Endothelial cell of umbilical vein (primary cell): ENCODE measurements around the gene TOP1. TPM values are rescaled to one million over a fixed set of nuclear protein-coding genes. Genes with fewer than 3 reads are reported as not detected.

Source experiments
- BruUV-seq: library from RNA; stranded (reverse); fragments of 400-500 nt; replicated peaks from 2 replicates; lab custom pipeline; 2021; lab: Mats Ljungman, UMichigan
- CTCF ChIA-PET: fragments of 300-600, 350-600 bp; sonication (Branson Sonifier 250); formaldehyde crosslinking; loops from one replicate; lab custom pipeline; 2021; ENCODE audit warnings: antibody characterized with exemption, inconsistent platforms; lab: Charles Lee
- POLR2A ChIA-PET: fragments of 300-600, 350-600 bp; sonication (Branson Sonifier 250); formaldehyde crosslinking; loops from one replicate; lab custom pipeline; 2021; ENCODE audit warnings: antibody characterized with exemption, inconsistent platforms; lab: Charles Lee
- DNase-seq: peaks from one replicate; pipeline ENCODE4 v3.0.0-alpha.2; 2011; ENCODE audit warnings: low read depth, low spot score
- FAIRE-seq: peaks from 2 replicates; lab custom pipeline; 2011; peaks lifted over from hg19 to GRCh38; lab: Jason Lieb, UNC
- H2AFZ ChIP-seq: 2 replicates; pipeline ENCODE4 v1.6.0; 2012; ENCODE audit warnings: low read depth, low read length, control low read depth, inconsistent platforms
- H3K27ac ChIP-seq: 2 replicates; pipeline ENCODE4 v1.5.1; 2011; ENCODE audit warnings: low read depth, mild to moderate bottlenecking, control low read depth, low read length, moderate library complexity; ENCODE audit not compliant: insufficient read depth
- H3K27me3 ChIP-seq, 2 experiments: 2 replicates each; pipeline versions ENCODE4 v1.6.0 to v1.6.1; 2011; ENCODE audit warnings: low read length in 2 of 2, mixed read lengths in 1 of 2; ENCODE audit not compliant: control insufficient read depth in 2 of 2, insufficient read depth in 2 of 2
- H3K36me3 ChIP-seq, 2 experiments: 2 replicates in 1 of 2; 3 replicates in 1 of 2; pipeline ENCODE4 v1.5.1; 2011; ENCODE audit warnings: low read length in 2 of 2, mild to moderate bottlenecking in 1 of 2, moderate library complexity in 1 of 2; ENCODE audit not compliant: control insufficient read depth in 2 of 2, insufficient read depth in 2 of 2; ENCODE audit errors: extremely low read depth in 1 of 2
- H3K4me1 ChIP-seq: 3 replicates; pipeline ENCODE4 v1.5.1; 2011; ENCODE audit warnings: mild to moderate bottlenecking, low read length; ENCODE audit not compliant: control insufficient read depth, insufficient read depth; ENCODE audit errors: extremely low read depth
- H3K4me2 ChIP-seq: 2 replicates; pipeline ENCODE4 v1.6.1; 2011; ENCODE audit warnings: low read length, control low read depth, mixed read lengths; ENCODE audit not compliant: insufficient read depth
- H3K4me3 ChIP-seq, 3 experiments: fragments of 200-600 bp in 1 of 3; sonication (generic), shearing (Covaris generic) in 1 of 3; replicated peaks in 1 of 3; 2 replicates each; pipeline ENCODE4 v1.5.1; 2011 to 2016; ENCODE audit warnings: control low read depth in 3 of 3, low read length in 3 of 3, mild to moderate bottlenecking in 2 of 3, inconsistent platforms in 1 of 3, low read depth in 1 of 3, moderate library complexity in 1 of 3; ENCODE audit not compliant: insufficient read depth in 1 of 3
- H3K79me2 ChIP-seq: 2 replicates; pipeline ENCODE4 v1.6.0; 2012; ENCODE audit warnings: low read length, inconsistent platforms; ENCODE audit not compliant: control insufficient read depth, insufficient read depth
- H3K9ac ChIP-seq: replicated peaks from 2 replicates; pipeline ENCODE3; 2011; ENCODE audit warnings: low read length, control low read depth; ENCODE audit not compliant: insufficient read depth; ENCODE audit errors: extremely low read depth
- H3K9me1 ChIP-seq: replicated peaks from 3 replicates; pipeline ENCODE4 v1.6.0; 2011; ENCODE audit warnings: mild to moderate bottlenecking, low read length; ENCODE audit not compliant: control insufficient read depth, insufficient read depth; ENCODE audit errors: extremely low read depth
- H3K9me3 ChIP-seq: replicated peaks from 2 replicates; pipeline ENCODE4 v1.5.1; 2012; ENCODE audit warnings: low read length, inconsistent platforms; ENCODE audit not compliant: control insufficient read depth, insufficient read depth
- H4K20me1 ChIP-seq: replicated peaks from 2 replicates; pipeline ENCODE3; 2011; ENCODE audit warnings: mild to moderate bottlenecking, low read length; ENCODE audit not compliant: control insufficient read depth, insufficient read depth; ENCODE audit errors: extremely low read depth
- EZH2 ChIP-seq: IDR thresholded peaks from 2 replicates; pipeline ENCODE4 v1.6.1; 2012; ENCODE audit warnings: borderline replicate concordance, low read depth, mild to moderate bottlenecking, moderate library complexity, low read length, inconsistent platforms; ENCODE audit not compliant: severe bottlenecking
- FOS ChIP-seq: IDR thresholded peaks from 2 replicates; pipeline ENCODE4 v1.6.1; 2011; ENCODE audit warnings: mild to moderate bottlenecking, low read length, moderate library complexity, borderline replicate concordance; ENCODE audit not compliant: insufficient read depth
- GATA2 ChIP-seq: IDR thresholded peaks from 2 replicates; pipeline ENCODE4 v1.7.0; 2011; ENCODE audit warnings: low read depth, mild to moderate bottlenecking, moderate library complexity, mixed read lengths, low read length; ENCODE audit not compliant: insufficient read length, insufficient read depth
- JUN ChIP-seq: IDR thresholded peaks from 2 replicates; pipeline ENCODE4 v1.6.1; 2011; ENCODE audit warnings: borderline replicate concordance, low read depth; ENCODE audit not compliant: insufficient read length, insufficient read depth
- MYC ChIP-seq: IDR thresholded peaks from one replicate; pipeline ENCODE4 v1.6.1; 2011; ENCODE audit warnings: mild to moderate bottlenecking, low read depth, low read length
- POLR2A ChIP-seq: IDR thresholded peaks from 2 replicates; pipeline ENCODE4 v1.6.1; 2012; ENCODE audit warnings: low read depth, mild to moderate bottlenecking, control low read depth, low read length
- POLR2AphosphoS5 ChIP-seq: IDR thresholded peaks from 2 replicates; pipeline ENCODE4 v1.6.1; 2012; ENCODE audit warnings: low read depth, mild to moderate bottlenecking, control low read depth, low read length, moderate library complexity; ENCODE audit not compliant: insufficient read depth
- dilution Hi-C: fragments of 300-500 bp; cut with MboI; formaldehyde crosslinking; loops from one replicate; pipeline ENCODE4 v1.15.0; 2019; ENCODE audit warnings: low sequenced_read_pairs; ENCODE audit not compliant: extremely low pct_ligation_motif_present
- intact Hi-C: fragments of 100-400 bp; cut with micrococcal nuclease; formaldehyde crosslinking; loops from one replicate; pipeline ENCODE4 v1.10.0; 2022
- polyA plus RNA-seq, 4 experiments: library from polyadenylated mRNA; depleted of rRNA in 3 of 4; stranded (reverse) in 3 of 4; unstranded in 1 of 4; fragments of >200 nt; gene quantifications; 2 replicates each; pipeline versions ENCODE4 v1.2.1 to v1.2.3, GENCODE V29; 2011 to 2012; ENCODE audit warnings: missing spikeins in 1 of 4
- total RNA-seq: library from RNA; stranded (reverse); gene quantifications from 2 replicates; pipeline ENCODE4 v1.2.3, GENCODE V29; 2021
- TF ChIP-seq, protein P1 (sequence below), 2 donors: IDR thresholded peaks; 1 replicate in 1 of 2; 2 replicates in 1 of 2; pipeline ENCODE4 v1.5.1; 2011; ENCODE audit warnings: low read length in 2 of 2, mild to moderate bottlenecking in 2 of 2, moderate library complexity in 2 of 2, control low read depth in 1 of 2, inconsistent platforms in 1 of 2, low read depth in 1 of 2; ENCODE audit not compliant: insufficient read depth in 1 of 2; ENCODE audit errors: extremely low read depth in 1 of 2
- TF ChIP-seq, protein P2 (sequence below): IDR thresholded peaks from 2 replicates; pipeline ENCODE4 v1.6.1; 2011; ENCODE audit not compliant: insufficient read depth, insufficient read length

TOP1 gene
- total and polyA plus RNA-seq, 2 donors (not counting 3 experiments of a cell fraction or from before 2014, with no cell fraction given) = 7.0 to 77.4 TPM

DNA sequence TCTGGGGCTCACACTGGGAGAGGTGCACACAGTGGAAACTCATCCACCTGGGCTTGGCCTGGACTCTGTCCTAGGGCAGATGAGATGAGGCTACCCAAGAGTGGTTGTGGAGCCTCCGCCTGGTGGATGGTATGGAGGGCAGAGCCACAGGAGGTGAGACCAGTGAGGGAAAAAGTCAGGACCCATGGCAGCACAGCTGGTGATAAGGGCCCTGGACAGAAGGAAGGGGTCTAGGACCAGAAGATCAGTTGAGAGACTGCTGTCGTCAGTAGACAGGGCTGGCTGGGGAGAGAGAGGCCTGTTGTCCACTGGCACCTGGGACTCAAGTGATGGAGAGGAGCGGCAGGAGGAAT lies 138.5 kb downstream of the TOP1 start:
- H3K4me1 ChIP-seq = no peaks in the 10 kb centered on the region
- H3K9me1 ChIP-seq = no peaks in the 10 kb centered on the region
- intact Hi-C loops = no loop called here
- BruUV-seq = no TSS peak
- no peaks in the 10 kb centered on the region for H3K79me2 ChIP-seq
- DNase-seq = no peak
- no peak overlapping the region for H2AFZ ChIP-seq
- no peaks in the 10 kb centered on the region for H4K20me1 ChIP-seq
- H3K4me3 ChIP-seq = no peak overlapping the region
- H3K9me3 ChIP-seq = no peaks in the 10 kb centered on the region
- H3K4me2 ChIP-seq = no peak overlapping the region
- H3K27ac ChIP-seq = no peak overlapping the region
- CTCF ChIA-PET = interaction anchor here (0.8 to 2.4 kb wide), 4 partner anchors 25 to 173 kb away, joined by 3 to 11 read pairs (median 5); partner anchors contain the start of gene LPIN3
- H3K27me3 ChIP-seq = no peaks in the 10 kb centered on the region
- no peak overlapping the region for H3K9ac ChIP-seq
- H3K36me3 ChIP-seq = peaks cover 31 to 89% of the 10 kb centered on the region in 2 experiments
- dilution Hi-C loops = no loop called here
- FAIRE-seq = no peak
- TF ChIP-seq FOS (no peak), POLR2A (no peak), POLR2AphosphoS5 (no peak), MYC (no peak), JUN (no peak), GATA2 (no peak), EZH2 (no peak)
- TF ChIP-seq, protein P1, sequence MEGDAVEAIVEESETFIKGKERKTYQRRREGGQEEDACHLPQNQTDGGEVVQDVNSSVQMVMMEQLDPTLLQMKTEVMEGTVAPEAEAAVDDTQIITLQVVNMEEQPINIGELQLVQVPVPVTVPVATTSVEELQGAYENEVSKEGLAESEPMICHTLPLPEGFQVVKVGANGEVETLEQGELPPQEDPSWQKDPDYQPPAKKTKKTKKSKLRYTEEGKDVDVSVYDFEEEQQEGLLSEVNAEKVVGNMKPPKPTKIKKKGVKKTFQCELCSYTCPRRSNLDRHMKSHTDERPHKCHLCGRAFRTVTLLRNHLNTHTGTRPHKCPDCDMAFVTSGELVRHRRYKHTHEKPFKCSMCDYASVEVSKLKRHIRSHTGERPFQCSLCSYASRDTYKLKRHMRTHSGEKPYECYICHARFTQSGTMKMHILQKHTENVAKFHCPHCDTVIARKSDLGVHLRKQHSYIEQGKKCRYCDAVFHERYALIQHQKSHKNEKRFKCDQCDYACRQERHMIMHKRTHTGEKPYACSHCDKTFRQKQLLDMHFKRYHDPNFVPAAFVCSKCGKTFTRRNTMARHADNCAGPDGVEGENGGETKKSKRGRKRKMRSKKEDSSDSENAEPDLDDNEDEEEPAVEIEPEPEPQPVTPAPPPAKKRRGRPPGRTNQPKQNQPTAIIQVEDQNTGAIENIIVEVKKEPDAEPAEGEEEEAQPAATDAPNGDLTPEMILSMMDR (IDR thresholded peaks at IDR 0.05; ENCODE audit: extremely low read depth in 1 of 2, insufficient read depth in 1 of 2, low read depth in 1 of 2, low read length in 2 of 2) = no peak
- TF ChIP-seq, protein P2, sequence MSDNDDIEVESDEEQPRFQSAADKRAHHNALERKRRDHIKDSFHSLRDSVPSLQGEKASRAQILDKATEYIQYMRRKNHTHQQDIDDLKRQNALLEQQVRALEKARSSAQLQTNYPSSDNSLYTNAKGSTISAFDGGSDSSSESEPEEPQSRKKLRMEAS = no peak
- POLR2A ChIA-PET = no interaction called here
